Lower lobe of right lung (tissue), 2 donors: ENCODE measurements around the gene RHBDL3. TPM values are rescaled to one million over a fixed set of nuclear protein-coding genes. Genes with fewer than 3 reads are reported as not detected.
"Not testable (repeated sequence)": the region's sequence is repeated elsewhere in the genome, so short reads cannot be mapped to it uniquely, and the experiment has no call there.

ENCODE experiments used
- ATAC-seq, 2 donors: fragments of 200-7000 bp; cut with Tn5 transposase; one replicate each; pipeline ENCODE4 v1.9.1; 2020 to 2022; ENCODE audit warnings: mild to moderate bottlenecking in 2 of 2, moderate library complexity in 2 of 2
- DNase-seq: peaks from one replicate; pipeline ENCODE4 v3.0.0-alpha.2; 2020
- H3K27ac ChIP-seq: fragments of 200-600 bp; one replicate; pipeline ENCODE4 v1.8.0; 2022
- H3K27me3 ChIP-seq: fragments of 200-600 bp; one replicate; pipeline ENCODE4 v1.8.0; 2022; ENCODE audit warnings: low read depth
- H3K36me3 ChIP-seq: fragments of 200-600 bp; one replicate; pipeline ENCODE4 v1.8.0; 2022; ENCODE audit warnings: mild to moderate bottlenecking
- H3K4me1 ChIP-seq: fragments of 200-600 bp; one replicate; pipeline ENCODE4 v1.8.0; 2022
- H3K4me3 ChIP-seq: fragments of 200-600 bp; one replicate; pipeline ENCODE4 v1.8.0; 2022; ENCODE audit warnings: mild to moderate bottlenecking
- H3K9me3 ChIP-seq: fragments of 200-600 bp; one replicate; pipeline ENCODE4 v1.8.0; 2022
- intact Hi-C: fragments of 100-400 bp; cut with DNase I; formaldehyde crosslinking; loops from one replicate; pipeline ENCODE4 v1.11.0; 2022
- total RNA-seq: library from RNA; stranded (reverse); fragmentation: NEBNext Ultra II Directional; extraction: Animal tissue kit (Norgen Biotek cat#: 25700); gene quantifications from one replicate; pipeline ENCODE4 v1.2.1, GENCODE V29; 2021
- TF ChIP-seq, protein P1 (sequence below): fragments of 200-600 bp; IDR thresholded peaks from one replicate; pipeline ENCODE4 v1.8.0; 2022; ENCODE audit warnings: antibody characterized with exemption, mild to moderate bottlenecking
- donor health status: DM: no; HTN: yes; CAD: no; lungs with severe emphysema.

RHBDL3 gene
- total RNA-seq, 1 donor from 2014 or later: 0.18 TPM

GRCh38 chr17:32307658-32308057 is 42.0 kb downstream of the RHBDL3 start:
- no peak overlapping the region for H3K4me3 ChIP-seq
- intact Hi-C loops: no loop called here
- no peak for ATAC-seq

DNA sequence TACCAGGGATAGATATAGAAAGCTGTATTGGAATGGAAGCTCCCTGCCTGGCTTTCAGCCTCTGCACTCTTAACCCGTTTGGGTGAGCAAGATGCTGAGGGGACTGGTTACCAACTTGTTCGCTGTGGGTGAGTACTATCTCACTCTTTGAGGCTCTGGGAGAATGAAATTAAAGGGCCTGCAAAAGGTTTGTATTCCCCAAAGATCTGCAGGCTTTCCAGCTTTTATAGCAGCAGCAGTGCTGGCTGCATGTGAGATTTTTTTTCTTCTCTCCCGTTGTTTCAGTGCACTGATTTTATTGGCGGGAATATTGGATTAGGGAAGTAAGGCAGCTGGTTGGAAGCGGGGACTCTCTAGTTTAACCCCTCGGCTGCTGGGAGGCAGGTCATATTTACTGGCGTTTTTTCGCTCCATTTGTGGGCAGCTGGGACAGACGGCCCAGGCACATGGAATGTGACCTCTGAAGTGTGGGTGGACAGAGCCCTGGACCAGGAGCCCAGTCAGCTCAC is 45.5 kb downstream of the RHBDL3 start:
- intact Hi-C loops: loop anchor here (10.0 kb wide), 1 partner anchor 56 kb away; no protein-coding TSS in a partner anchor
- H3K9me3 ChIP-seq: no peaks in the 10 kb centered on the region
- DNase-seq: no peak
- TF ChIP-seq, protein P1, sequence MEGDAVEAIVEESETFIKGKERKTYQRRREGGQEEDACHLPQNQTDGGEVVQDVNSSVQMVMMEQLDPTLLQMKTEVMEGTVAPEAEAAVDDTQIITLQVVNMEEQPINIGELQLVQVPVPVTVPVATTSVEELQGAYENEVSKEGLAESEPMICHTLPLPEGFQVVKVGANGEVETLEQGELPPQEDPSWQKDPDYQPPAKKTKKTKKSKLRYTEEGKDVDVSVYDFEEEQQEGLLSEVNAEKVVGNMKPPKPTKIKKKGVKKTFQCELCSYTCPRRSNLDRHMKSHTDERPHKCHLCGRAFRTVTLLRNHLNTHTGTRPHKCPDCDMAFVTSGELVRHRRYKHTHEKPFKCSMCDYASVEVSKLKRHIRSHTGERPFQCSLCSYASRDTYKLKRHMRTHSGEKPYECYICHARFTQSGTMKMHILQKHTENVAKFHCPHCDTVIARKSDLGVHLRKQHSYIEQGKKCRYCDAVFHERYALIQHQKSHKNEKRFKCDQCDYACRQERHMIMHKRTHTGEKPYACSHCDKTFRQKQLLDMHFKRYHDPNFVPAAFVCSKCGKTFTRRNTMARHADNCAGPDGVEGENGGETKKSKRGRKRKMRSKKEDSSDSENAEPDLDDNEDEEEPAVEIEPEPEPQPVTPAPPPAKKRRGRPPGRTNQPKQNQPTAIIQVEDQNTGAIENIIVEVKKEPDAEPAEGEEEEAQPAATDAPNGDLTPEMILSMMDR: no peak
- H3K4me1 ChIP-seq: no peaks in the 10 kb centered on the region
- no peaks in the 10 kb centered on the region for H3K27me3 ChIP-seq
- no peak for ATAC-seq
- H3K4me3 ChIP-seq: peak overlapping the region; percentile 15
- no peak overlapping the region for H3K27ac ChIP-seq
- no peaks in the 10 kb centered on the region for H3K36me3 ChIP-seq

More at GRCh38 chr17:32307658-32308057, 42.0 kb downstream of the RHBDL3 start:
- Histone ChIP-seq H3K27me3 (no peaks in the 10 kb centered on the region), H3K27ac (no peak overlapping the region), H3K4me1 (no peaks in the 10 kb centered on the region), H3K9me3 (no peaks in the 10 kb centered on the region), H3K36me3 (no peaks in the 10 kb centered on the region)
- TF ChIP-seq, protein P1: no peak
- no peak for DNase-seq

DNA sequence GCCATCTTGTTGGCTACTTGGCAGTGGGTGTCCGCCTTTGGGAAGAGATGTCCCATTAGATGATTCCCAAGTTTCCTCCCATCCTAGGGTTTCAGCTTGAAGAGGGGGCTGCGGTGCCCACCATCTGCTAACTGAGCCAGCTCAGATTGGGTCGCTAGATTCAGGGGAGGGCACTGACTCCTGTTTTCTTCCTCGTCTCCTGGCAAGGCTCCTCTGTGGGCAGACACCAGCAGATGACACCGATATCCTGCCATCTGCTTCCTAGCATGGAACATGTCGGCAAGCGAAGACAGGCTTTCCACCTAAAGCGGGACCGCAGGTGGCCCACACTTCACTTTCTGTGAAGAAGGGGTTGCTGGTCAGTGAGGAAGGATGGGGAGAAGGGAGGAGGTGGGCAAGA is 49.0 kb downstream of the RHBDL3 start:
- Histone ChIP-seq H3K4me3 (no peak overlapping the region), H3K4me1 (no peaks in the 10 kb centered on the region), H3K27ac (no peak overlapping the region), H3K9me3 (no peaks in the 10 kb centered on the region), H3K36me3 (no peaks in the 10 kb centered on the region), H3K27me3 (no peaks in the 10 kb centered on the region)
- intact Hi-C loops: loop anchor here (10.0 kb wide), 1 partner anchor 60 kb away; no protein-coding TSS in a partner anchor
- ATAC-seq: no peak
- no peak for DNase-seq
- TF ChIP-seq, protein P1: no peak

- ATAC-seq (no peak), DNase-seq (no peak)
- no peaks in the 10 kb centered on the region for H3K4me1 ChIP-seq
- H3K27ac ChIP-seq: no peak overlapping the region
- H3K27me3 ChIP-seq: no peaks in the 10 kb centered on the region
- no peak overlapping the region for H3K4me3 ChIP-seq
- intact Hi-C loops: loop anchor here (10.0 kb wide), 1 partner anchor 60 kb away; no protein-coding TSS in a partner anchor
- TF ChIP-seq, protein P1: no peak
- no peaks in the 10 kb centered on the region for H3K9me3 ChIP-seq
- no peaks in the 10 kb centered on the region for H3K36me3 ChIP-seq
Measured at GRCh38 chr17:32315171-32315570, 49.5 kb downstream of the RHBDL3 start.

DNA sequence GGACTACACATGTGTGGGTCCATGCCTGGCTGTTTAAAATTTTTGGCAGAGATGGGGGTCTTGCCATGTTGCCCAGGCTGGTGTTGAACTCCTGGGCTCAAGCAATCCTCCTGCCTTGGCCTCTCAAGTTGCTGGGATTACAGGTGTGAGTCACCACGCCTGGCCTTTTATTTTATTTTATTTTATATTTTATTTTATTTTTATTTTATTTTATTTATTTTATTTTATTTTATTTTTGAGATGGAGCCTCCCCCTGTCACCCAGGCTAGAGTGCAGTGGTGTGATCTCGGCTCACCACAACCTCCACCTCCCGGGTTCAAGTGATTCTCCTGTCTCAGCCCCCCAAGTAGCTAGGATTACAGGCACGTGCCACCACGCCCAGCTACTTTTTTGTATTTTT is 51.0 kb downstream of the RHBDL3 start:
- intact Hi-C loops: loop anchor here (10.0 kb wide), 1 partner anchor 62 kb away; no protein-coding TSS in a partner anchor
- ATAC-seq, H3K9me3 ChIP-seq, H3K4me3 ChIP-seq, H3K36me3 ChIP-seq, H3K27ac ChIP-seq, H3K27me3 ChIP-seq, H3K4me1 ChIP-seq, DNase-seq: not testable (repeated sequence)

DNA sequence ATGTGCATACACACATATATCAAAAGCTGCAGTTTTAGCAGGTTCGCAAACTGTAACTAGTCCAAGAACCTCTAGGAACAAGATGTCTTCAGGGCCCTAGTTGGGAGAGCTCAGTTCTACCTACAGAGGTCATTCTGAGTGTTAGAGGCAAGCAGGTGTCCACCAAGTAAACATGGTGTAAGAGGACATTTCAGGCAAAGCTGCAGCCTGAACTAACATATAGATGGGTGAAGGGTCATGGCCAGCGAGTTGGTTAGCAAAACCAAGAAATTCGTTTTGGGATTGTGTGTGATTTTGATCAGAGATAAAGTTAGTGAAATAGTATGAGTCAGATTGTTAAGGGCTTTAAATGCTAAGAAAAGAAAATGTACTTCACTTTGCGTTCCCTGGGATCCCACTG is 51.7 kb downstream of the RHBDL3 start:
- no peak for DNase-seq
- no peak overlapping the region for H3K4me3 ChIP-seq
- no peaks in the 10 kb centered on the region for H3K27me3 ChIP-seq
- TF ChIP-seq, protein P1: no peak
- H3K27ac ChIP-seq: no peak overlapping the region
- H3K36me3 ChIP-seq: no peaks in the 10 kb centered on the region
- intact Hi-C loops: loop anchor here (10.0 kb wide), 1 partner anchor 63 kb away; no protein-coding TSS in a partner anchor
- no peak for ATAC-seq
- no peaks in the 10 kb centered on the region for H3K4me1 ChIP-seq
- H3K9me3 ChIP-seq: no peaks in the 10 kb centered on the region
